Endodermal cell (in vitro differentiated cells): ENCODE data around the gene APBA2. TPM values are rescaled to one million over a fixed set of nuclear protein-coding genes. Genes with fewer than 3 reads are reported as not detected.
A peak's percentile ranks its signal among the peaks of the same experiment; 100 is the strongest.

Experiments used
- DNase-seq: peaks from one replicate; pipeline ENCODE4 v3.0.0-alpha.2; 2017
- H3K27ac ChIP-seq: 2 replicates; pipeline ENCODE4 v1.5.1; 2013; ENCODE audit warnings: mild to moderate bottlenecking, low read depth, low read length, moderate library complexity
- H3K27me3 ChIP-seq: 2 replicates; pipeline ENCODE4 v1.6.1; 2013; ENCODE audit warnings: mild to moderate bottlenecking, low read length, moderate library complexity; ENCODE audit not compliant: insufficient read depth, control insufficient read depth, poor library complexity, severe bottlenecking
- H3K36me3 ChIP-seq: 2 replicates; pipeline ENCODE4 v1.7.0; 2013; ENCODE audit warnings: mild to moderate bottlenecking, low read length, moderate library complexity; ENCODE audit not compliant: control insufficient read depth, insufficient read depth
- H3K4me1 ChIP-seq: one replicate; pipeline ENCODE4 v1.7.0; 2013; ENCODE audit warnings: low read length; ENCODE audit not compliant: control insufficient read depth, insufficient read depth
- H3K4me3 ChIP-seq: 2 replicates; pipeline ENCODE4 v1.5.1; 2013; ENCODE audit warnings: mild to moderate bottlenecking, low read length, moderate library complexity
- H3K9ac ChIP-seq: 2 replicates; pipeline ENCODE4 v1.6.1; 2013; ENCODE audit warnings: mild to moderate bottlenecking, low read length, moderate library complexity; ENCODE audit not compliant: poor library complexity, severe bottlenecking; ENCODE audit errors: extremely low read depth
- H3K9me3 ChIP-seq: 2 replicates; pipeline ENCODE4 v1.6.1; 2013; ENCODE audit warnings: mild to moderate bottlenecking, low read length, moderate library complexity; ENCODE audit not compliant: control insufficient read depth
- H3K27ac Mint-ChIP-seq: 2 replicates; pipeline ENCODE4 v1.8.0; 2020; ENCODE audit warnings: mixed read lengths
- H3K27me3 Mint-ChIP-seq: 2 replicates; pipeline ENCODE4 v1.8.0; 2021; ENCODE audit warnings: mild to moderate bottlenecking, mixed read lengths; ENCODE audit not compliant: insufficient read depth
- H3K36me3 Mint-ChIP-seq: 2 replicates; pipeline ENCODE4 v1.8.0; 2020; ENCODE audit warnings: low read depth, mixed read lengths
- H3K4me1 Mint-ChIP-seq: 2 replicates; pipeline ENCODE4 v1.8.0; 2020; ENCODE audit warnings: mixed read lengths
- H3K4me3 Mint-ChIP-seq: 2 replicates; pipeline ENCODE4 v1.8.0; 2020; ENCODE audit warnings: mild to moderate bottlenecking, moderate library complexity, mixed read lengths
- H3K9me3 Mint-ChIP-seq: 2 replicates; pipeline ENCODE4 v1.8.0; 2020; ENCODE audit warnings: mild to moderate bottlenecking, mixed read lengths
- CTCF ChIP-seq: fragments of 200-600 bp; sonication (generic); conservative IDR thresholded peaks from 2 replicates; pipeline ENCODE4 v1.5.0; 2021; ENCODE audit warnings: antibody characterized with exemption, mild to moderate bottlenecking
- WGBS, 2 experiments: methylation state at CpG; one replicate each; pipeline versions ENCODE4 v1.1.5 to v1.1.7; 2013; ENCODE audit warnings: missing lambda C conversion rate in 2 of 2, mixed read lengths in 1 of 2; ENCODE audit not compliant: insufficient coverage in 1 of 2, insufficient read length in 1 of 2; 5-methylcytosine and 5-hydroxymethylcytosine counted together
- total RNA-seq, 2 donors: library from RNA; stranded (reverse); fragmentation: NEBNext Ultra II Directional in 1 of 2; extraction: Animal tissue kit (Norgen Biotek cat#: 25700) in 1 of 2; gene quantifications; 2 replicates in 1 of 2; 3 replicates in 1 of 2; pipeline ENCODE4 v1.2.1, GENCODE V29; 2021

APBA2 gene
- total RNA-seq, 2 donors from 2014 or later, result 27.1 to 27.3 TPM

GRCh38 chr15:29066310-29066709, 180.5 kb downstream of the APBA2 start:
- 95 to 97% methylated on average over 3 to 5 of the region's 5 CpGs for WGBS, 2 experiments

GRCh38 chr15:29066838-29067237, 181.1 kb downstream of the APBA2 start:
- Mint-ChIP-seq H3K4me3 (no peak overlapping the region), H3K9me3 (peaks cover 11% of the 10 kb centered on the region), H3K36me3 (peaks cover 6% of the 10 kb centered on the region), H3K27ac (no peak overlapping the region), H3K4me1 (peaks cover 18% of the 10 kb centered on the region), H3K27me3 (no peaks in the 10 kb centered on the region)
- TF ChIP-seq CTCF, result no peak
- no peak overlapping the region for H3K27ac ChIP-seq
- 84 to 100% methylated on average over 1 of the region's 2 CpGs for WGBS, 2 experiments
- no peak for DNase-seq
- H3K36me3 ChIP-seq, result no peaks in the 10 kb centered on the region
- H3K9ac ChIP-seq, result no peak overlapping the region
- H3K27me3 ChIP-seq, result no peaks in the 10 kb centered on the region
- H3K9me3 ChIP-seq, result peaks cover 9% of the 10 kb centered on the region
- no peaks in the 10 kb centered on the region for H3K4me1 ChIP-seq
- H3K4me3 ChIP-seq, result no peak overlapping the region

More at GRCh38 chr15:29066310-29066709, 180.5 kb downstream of the APBA2 start:
- Mint-ChIP-seq H3K4me3 (no peak overlapping the region), H3K27ac (no peak overlapping the region), H3K4me1 (peaks cover 18% of the 10 kb centered on the region), H3K9me3 (peaks cover 11% of the 10 kb centered on the region), H3K27me3 (no peaks in the 10 kb centered on the region), H3K36me3 (peaks cover 6% of the 10 kb centered on the region)
- no peaks in the 10 kb centered on the region for H3K4me1 ChIP-seq
- no peaks in the 10 kb centered on the region for H3K27me3 ChIP-seq
- peak; percentile 14 for DNase-seq
- H3K4me3 ChIP-seq, result no peak overlapping the region
- H3K27ac ChIP-seq, result no peak overlapping the region
- H3K9ac ChIP-seq, result no peak overlapping the region
- H3K36me3 ChIP-seq, result no peaks in the 10 kb centered on the region
- no peak for TF ChIP-seq CTCF
- peaks cover 9% of the 10 kb centered on the region for H3K9me3 ChIP-seq

GRCh38 chr15:29067949-29068348, 182.2 kb downstream of the APBA2 start:
- H3K9ac ChIP-seq, result no peak overlapping the region
- Mint-ChIP-seq H3K4me1 (peaks cover 13% of the 10 kb centered on the region), H3K27me3 (no peaks in the 10 kb centered on the region), H3K4me3 (no peak overlapping the region), H3K36me3 (peaks cover 6% of the 10 kb centered on the region), H3K27ac (no peak overlapping the region), H3K9me3 (peaks cover 11% of the 10 kb centered on the region)
- H3K27ac ChIP-seq, result no peak overlapping the region
- H3K36me3 ChIP-seq, result no peaks in the 10 kb centered on the region
- no peaks in the 10 kb centered on the region for H3K4me1 ChIP-seq
- no peak overlapping the region for H3K4me3 ChIP-seq
- peaks cover 9% of the 10 kb centered on the region for H3K9me3 ChIP-seq
- DNase-seq, result no peak
- 90 to 94% methylated on average over 7 of the region's 7 CpGs for WGBS, 2 experiments
- H3K27me3 ChIP-seq, result no peaks in the 10 kb centered on the region
- TF ChIP-seq CTCF, result no peak
